Activated naive CD4-positive, alpha-beta T cell treated with anti-CD3 and anti-CD28 coated beads for 36 hours (primary cell): ENCODE results near the gene CNOT4. TPM values are rescaled to one million over a fixed set of nuclear protein-coding genes. Genes with fewer than 3 reads are reported as not detected.

Experiments used
- CTCF ChIA-PET: fragments of 350-600 bp; sonication (Branson Sonifier 250); formaldehyde crosslinking; loops from one replicate; lab custom pipeline; 2021; ENCODE audit warnings: antibody characterized with exemption; lab: Charles Lee
- DNase-seq: peaks from one replicate; pipeline ENCODE4 v3.0.0-alpha.2; 2020
- H3K27ac Mint-ChIP-seq: one replicate; pipeline ENCODE4 v1.8.0; 2021; ENCODE audit warnings: mild to moderate bottlenecking, mixed read lengths
- H3K27me3 Mint-ChIP-seq: one replicate; pipeline ENCODE4 v1.8.0; 2021; ENCODE audit warnings: low read depth, mixed read lengths
- H3K36me3 Mint-ChIP-seq: one replicate; pipeline ENCODE4 v1.8.0; 2021; ENCODE audit warnings: low read depth, mixed read lengths
- H3K4me1 Mint-ChIP-seq: one replicate; pipeline ENCODE4 v1.8.0; 2021; ENCODE audit warnings: low read depth, mixed read lengths
- H3K4me3 Mint-ChIP-seq: one replicate; pipeline ENCODE4 v1.8.0; 2021; ENCODE audit warnings: mild to moderate bottlenecking, moderate library complexity, mixed read lengths
- H3K9me3 Mint-ChIP-seq: one replicate; pipeline ENCODE4 v1.8.0; 2021; ENCODE audit warnings: mixed read lengths
- intact Hi-C: fragments of 100-400 bp; cut with micrococcal nuclease; formaldehyde crosslinking; loops from one replicate; pipeline ENCODE4 v1.15.1; 2023
- total RNA-seq, 2 experiments: library from RNA; stranded (reverse); gene quantifications; one replicate each; pipeline ENCODE4 v1.2.3, GENCODE V29; 2021

CNOT4 gene
- total RNA-seq, 2 experiments from 2014 or later = 16.6 to 20.3 TPM

DNA sequence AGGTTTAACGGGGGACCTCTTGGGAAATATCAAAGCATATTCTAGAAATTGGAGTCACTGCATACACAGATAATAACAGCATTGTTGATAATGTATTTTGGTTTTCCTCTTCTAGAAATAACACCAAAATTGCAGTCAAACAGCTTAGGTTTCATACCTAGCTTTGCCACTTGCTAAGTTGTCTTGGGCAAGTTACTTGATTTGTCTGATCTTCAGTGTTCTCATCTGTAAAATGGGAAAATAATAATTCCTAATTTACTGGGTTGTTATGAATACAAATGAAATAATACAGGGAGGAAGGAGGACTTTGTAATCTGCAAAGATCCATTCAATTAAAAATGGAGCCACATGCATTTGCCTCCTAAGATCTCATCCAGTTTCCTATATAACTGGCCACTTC, 27.6 kb upstream of the CNOT4 start:
- H3K36me3 Mint-ChIP-seq = no peaks in the 10 kb centered on the region
- no peak overlapping the region for H3K27ac Mint-ChIP-seq
- intact Hi-C loops = no loop called here
- DNase-seq = no peak
- CTCF ChIA-PET = no interaction called here
- peaks cover 6% of the 10 kb centered on the region for H3K27me3 Mint-ChIP-seq
- no peaks in the 10 kb centered on the region for H3K9me3 Mint-ChIP-seq
- no peaks in the 10 kb centered on the region for H3K4me1 Mint-ChIP-seq
- H3K4me3 Mint-ChIP-seq = no peak overlapping the region

- DNase-seq = no peak
- CTCF ChIA-PET = no interaction called here
Measured at GRCh38 chr7:135536150-135536549, 26.2 kb upstream of the CNOT4 start.

GRCh38 chr7:135527025-135527424, 17.1 kb upstream of the CNOT4 start:
- Mint-ChIP-seq H3K27me3 (no peaks in the 10 kb centered on the region), H3K4me1 (no peaks in the 10 kb centered on the region), H3K36me3 (no peaks in the 10 kb centered on the region), H3K27ac (no peak overlapping the region), H3K4me3 (no peak overlapping the region), H3K9me3 (peaks cover 2% of the 10 kb centered on the region)
- DNase-seq = no peak
- CTCF ChIA-PET = no interaction called here
- intact Hi-C loops = no loop called here

More at GRCh38 chr7:135536150-135536549, 26.2 kb upstream of the CNOT4 start:
- Mint-ChIP-seq H3K27me3 (peaks cover 6% of the 10 kb centered on the region), H3K36me3 (no peaks in the 10 kb centered on the region), H3K4me3 (no peak overlapping the region), H3K27ac (no peak overlapping the region), H3K4me1 (no peaks in the 10 kb centered on the region), H3K9me3 (no peaks in the 10 kb centered on the region)
- intact Hi-C loops = no loop called here

- DNase-seq = no peak
- peaks cover 2% of the 10 kb centered on the region for H3K9me3 Mint-ChIP-seq
- H3K4me1 Mint-ChIP-seq = no peaks in the 10 kb centered on the region
- no peaks in the 10 kb centered on the region for H3K36me3 Mint-ChIP-seq
- H3K4me3 Mint-ChIP-seq = no peak overlapping the region
- H3K27ac Mint-ChIP-seq = no peak overlapping the region
- CTCF ChIA-PET = no interaction called here
- intact Hi-C loops = no loop called here
- H3K27me3 Mint-ChIP-seq = no peaks in the 10 kb centered on the region
Measured at GRCh38 chr7:135525426-135525825, 15.5 kb upstream of the CNOT4 start.

DNA sequence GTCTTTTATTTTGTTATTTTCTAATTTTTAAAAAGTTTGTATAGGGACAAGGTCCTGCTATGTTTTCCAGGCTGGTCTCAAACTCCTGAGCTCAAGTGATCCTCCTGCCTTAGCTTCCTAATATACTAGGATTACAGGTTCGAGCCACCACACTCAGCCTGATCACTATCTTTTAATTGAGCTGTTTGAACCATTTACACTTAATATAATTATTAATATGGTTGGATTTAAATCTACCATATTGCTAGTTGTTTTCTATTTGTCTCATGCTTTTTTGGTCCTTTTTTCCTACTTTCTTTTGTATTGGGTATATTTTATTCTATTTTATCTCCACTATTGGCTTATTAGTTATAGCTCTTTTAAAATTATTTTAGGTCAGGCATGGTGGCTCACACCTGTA, 13.2 kb upstream of the CNOT4 start:
- H3K4me3 Mint-ChIP-seq = no peak overlapping the region
- CTCF ChIA-PET = interaction anchor here (0.9 to 1.4 kb wide), 3 partner anchors 17 to 249 kb away, joined by 3 to 4 read pairs (median 3); no protein-coding TSS in a partner anchor
- H3K27ac Mint-ChIP-seq = no peak overlapping the region
- peaks cover 2% of the 10 kb centered on the region for H3K9me3 Mint-ChIP-seq
- no peaks in the 10 kb centered on the region for H3K36me3 Mint-ChIP-seq
- H3K27me3 Mint-ChIP-seq = no peaks in the 10 kb centered on the region
- no peaks in the 10 kb centered on the region for H3K4me1 Mint-ChIP-seq
- intact Hi-C loops = no loop called here
- no peak for DNase-seq

- no peaks in the 10 kb centered on the region for H3K4me1 Mint-ChIP-seq
- intact Hi-C loops = no loop called here
- no peaks in the 10 kb centered on the region for H3K27me3 Mint-ChIP-seq
- no peak for DNase-seq
- peaks cover 2% of the 10 kb centered on the region for H3K9me3 Mint-ChIP-seq
- no peak overlapping the region for H3K4me3 Mint-ChIP-seq
- CTCF ChIA-PET = interaction anchor here (0.9 to 1.4 kb wide), 3 partner anchors 12 to 248 kb away, joined by 3 to 4 read pairs (median 4); no protein-coding TSS in a partner anchor
- no peaks in the 10 kb centered on the region for H3K36me3 Mint-ChIP-seq
- no peak overlapping the region for H3K27ac Mint-ChIP-seq
Measured at GRCh38 chr7:135522509-135522908, 12.6 kb upstream of the CNOT4 start.

DNA sequence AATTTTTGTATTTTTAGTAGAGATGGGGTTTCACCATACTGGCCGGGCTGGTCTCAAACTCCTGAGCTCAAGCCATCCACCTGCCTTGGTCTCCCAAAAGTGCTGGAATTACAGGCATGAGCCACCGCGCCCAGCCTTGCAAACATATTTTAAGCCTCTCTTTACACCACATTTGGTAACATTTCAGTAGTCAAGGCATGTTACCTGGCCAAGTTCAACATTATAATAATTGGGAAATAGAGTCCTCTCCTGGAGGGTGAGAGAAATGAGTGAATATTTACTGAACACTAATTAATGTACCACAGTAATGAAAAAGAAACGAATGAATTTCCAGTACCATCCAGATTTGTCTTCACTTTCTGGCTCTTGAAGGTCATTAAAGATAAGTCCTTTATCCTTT, 10.0 kb upstream of the CNOT4 start:
- no peak overlapping the region for H3K4me3 Mint-ChIP-seq
- CTCF ChIA-PET = interaction anchor here (0.6 kb wide), 2 partner anchors 13 to 490 kb away, joined by 3 to 4 read pairs; no protein-coding TSS in a partner anchor

DNA sequence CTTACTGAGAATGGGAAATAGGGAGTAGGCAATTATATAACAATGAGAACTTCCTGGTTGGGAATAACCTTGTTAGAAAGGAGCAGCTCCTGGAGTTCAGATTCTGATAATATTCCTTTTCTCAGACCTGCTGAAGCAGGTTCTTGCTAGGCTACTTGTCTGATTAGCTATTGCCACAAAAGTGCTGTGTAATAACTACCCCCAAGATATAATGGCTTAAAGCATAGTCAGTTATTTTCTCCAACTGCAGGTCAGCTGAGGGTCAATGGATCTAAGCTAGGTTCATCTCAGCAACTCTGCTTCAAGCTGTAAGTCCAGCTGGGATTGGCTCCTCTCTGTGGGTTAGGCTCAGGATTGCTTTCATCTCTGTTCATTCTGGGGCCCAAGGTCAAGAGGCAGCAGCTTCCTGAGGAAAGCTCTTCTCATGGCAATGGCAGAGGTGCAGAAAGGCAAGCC, 9.4 kb upstream of the CNOT4 start:
- no peak overlapping the region for H3K27ac Mint-ChIP-seq
- H3K4me1 Mint-ChIP-seq = no peaks in the 10 kb centered on the region
- no peak for DNase-seq
- no peaks in the 10 kb centered on the region for H3K27me3 Mint-ChIP-seq
- no peak overlapping the region for H3K4me3 Mint-ChIP-seq
- no peaks in the 10 kb centered on the region for H3K36me3 Mint-ChIP-seq
- H3K9me3 Mint-ChIP-seq = peaks cover 2% of the 10 kb centered on the region
- CTCF ChIA-PET = interaction anchor here (0.6 kb wide), 2 partner anchors 12 to 193 kb away, joined by 3 read pairs; no protein-coding TSS in a partner anchor
- intact Hi-C loops = no loop called here

More for the DNA sequence above, 10.0 kb upstream of the CNOT4 start:
- DNase-seq = no peak
- no peak overlapping the region for H3K27ac Mint-ChIP-seq
- peaks cover 2% of the 10 kb centered on the region for H3K9me3 Mint-ChIP-seq
- H3K27me3 Mint-ChIP-seq = no peaks in the 10 kb centered on the region
- no peaks in the 10 kb centered on the region for H3K36me3 Mint-ChIP-seq
- intact Hi-C loops = no loop called here
- no peaks in the 10 kb centered on the region for H3K4me1 Mint-ChIP-seq

DNA sequence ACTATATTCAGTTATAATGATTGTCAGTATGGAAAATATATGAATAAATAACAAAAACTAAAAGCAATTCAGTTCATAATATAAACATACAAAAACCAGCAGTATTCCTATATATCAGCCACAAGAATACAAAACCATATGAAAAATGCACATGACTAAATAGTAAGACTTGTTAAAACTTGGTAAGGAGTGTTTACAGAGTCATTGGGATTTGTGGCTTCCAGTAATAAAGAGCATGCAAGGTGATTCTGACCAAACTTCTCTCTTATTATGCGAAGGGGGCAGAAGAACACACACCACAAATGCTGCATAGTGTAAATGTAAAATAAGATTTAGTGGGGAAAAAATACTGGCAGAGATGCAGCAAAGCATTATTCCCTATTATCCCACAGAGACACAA, 8.8 kb upstream of the CNOT4 start:
- no peaks in the 10 kb centered on the region for H3K4me1 Mint-ChIP-seq
- H3K4me3 Mint-ChIP-seq = no peak overlapping the region
- H3K27me3 Mint-ChIP-seq = no peaks in the 10 kb centered on the region
- H3K27ac Mint-ChIP-seq = no peak overlapping the region
- H3K36me3 Mint-ChIP-seq = no peaks in the 10 kb centered on the region
- CTCF ChIA-PET = no interaction called here
- intact Hi-C loops = no loop called here
- H3K9me3 Mint-ChIP-seq = peaks cover 2% of the 10 kb centered on the region
- no peak for DNase-seq

DNA sequence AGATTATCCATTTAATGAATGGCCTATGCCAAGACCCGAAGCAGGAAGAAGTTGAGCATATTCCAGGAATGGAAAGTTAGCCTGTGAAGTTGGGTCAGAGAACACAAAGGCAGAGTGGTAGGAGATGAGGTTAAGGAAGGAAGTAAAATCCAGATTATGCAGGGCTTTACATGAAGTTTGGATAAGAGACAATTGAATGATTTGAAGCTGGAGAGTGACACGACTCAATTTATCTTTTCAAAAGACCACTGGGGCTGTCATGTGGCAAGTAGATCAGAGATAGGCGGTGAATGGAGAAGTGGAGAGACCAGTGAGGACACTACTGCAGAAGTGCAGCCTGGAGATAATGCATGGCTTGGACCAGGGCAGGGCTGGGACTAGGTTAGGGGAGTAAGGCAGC, 7.2 kb upstream of the CNOT4 start:
- Mint-ChIP-seq H3K4me3 (no peak overlapping the region), H3K9me3 (no peaks in the 10 kb centered on the region), H3K27me3 (no peaks in the 10 kb centered on the region), H3K4me1 (no peaks in the 10 kb centered on the region), H3K27ac (no peak overlapping the region), H3K36me3 (no peaks in the 10 kb centered on the region)
- intact Hi-C loops = no loop called here
- CTCF ChIA-PET = interaction anchor here (1.3 kb wide), 1 partner anchor 236 kb away, joined by 3 read pairs; no protein-coding TSS in a partner anchor
- no peak for DNase-seq

GRCh38 chr7:135514856-135515255, 5.0 kb upstream of the CNOT4 start:
- Mint-ChIP-seq H3K4me3 (no peak overlapping the region), H3K27ac (no peak overlapping the region), H3K27me3 (no peaks in the 10 kb centered on the region), H3K36me3 (no peaks in the 10 kb centered on the region), H3K9me3 (no peaks in the 10 kb centered on the region), H3K4me1 (no peaks in the 10 kb centered on the region)
- CTCF ChIA-PET = no interaction called here
- DNase-seq = no peak
- intact Hi-C loops = loop anchor here (5.0 kb wide), 2 partner anchors 282 to 368 kb away; partner anchors contain the start of gene TMEM140

- H3K4me1 Mint-ChIP-seq = peaks cover 11% of the 10 kb centered on the region
- H3K36me3 Mint-ChIP-seq = no peaks in the 10 kb centered on the region
- H3K4me3 Mint-ChIP-seq = no peak overlapping the region
- DNase-seq = peak; percentile 44
- H3K9me3 Mint-ChIP-seq = no peaks in the 10 kb centered on the region
- no peaks in the 10 kb centered on the region for H3K27me3 Mint-ChIP-seq
- CTCF ChIA-PET = interaction anchor here (1.0 kb wide), 1 partner anchor 132 kb away, joined by 3 read pairs; no protein-coding TSS in a partner anchor
- H3K27ac Mint-ChIP-seq = no peak overlapping the region
- intact Hi-C loops = loop anchor here (1.0 to 5.0 kb wide), 3 partner anchors 133 to 365 kb away; partner anchors contain the start of gene TMEM140
Measured at GRCh38 chr7:135512135-135512887, 2.4 kb upstream of the CNOT4 start.
